BLaER1 (cell line): Measurements from ENCODE around the gene MYL7.

Experiments
- H3K27ac ChIP-seq: shearing (Covaris generic); formaldehyde crosslinking; 2 replicates; pipeline ENCODE4 v1.8.1; 2022
- H3K27me3 ChIP-seq: shearing (Covaris generic); formaldehyde crosslinking; 2 replicates; pipeline ENCODE4 v1.8.1; 2022
- H3K36me3 ChIP-seq: shearing (Covaris generic); formaldehyde crosslinking; 2 replicates; pipeline ENCODE4 v1.8.1; 2022
- H3K4me1 ChIP-seq: shearing (Covaris generic); formaldehyde crosslinking; 2 replicates; pipeline ENCODE4 v1.8.1; 2022
- H3K4me2 ChIP-seq: shearing (Covaris generic); formaldehyde crosslinking; 2 replicates; pipeline ENCODE4 v1.8.1; 2022
- H3K4me3 ChIP-seq: shearing (Covaris generic); formaldehyde crosslinking; 2 replicates; pipeline ENCODE4 v1.8.1; 2022
- H3K9ac ChIP-seq: shearing (Covaris generic); formaldehyde crosslinking; 2 replicates; pipeline ENCODE4 v1.8.1; 2022
- H3K9me3 ChIP-seq: shearing (Covaris generic); formaldehyde crosslinking; 2 replicates; pipeline ENCODE4 v1.8.1; 2022
- H4K20me1 ChIP-seq: shearing (Covaris generic); formaldehyde crosslinking; 2 replicates; pipeline ENCODE4 v1.8.1; 2022
- Cebpa-rat ChIP-seq: shearing (Covaris generic); IDR thresholded peaks from 2 replicates; pipeline ENCODE4 v1.8.1; 2022

The MYL7 gene

GRCh38 chr7:44158096-44158872, 17.2 kb upstream of the MYL7 start:
- TF ChIP-seq Cebpa-rat = no peak
- H3K27ac ChIP-seq = no peak overlapping the region
- H3K36me3 ChIP-seq = no peaks in the 10 kb centered on the region

GRCh38 chr7:44157116-44158080, 16.3 kb upstream of the MYL7 start:
- no peak for TF ChIP-seq Cebpa-rat
- Histone ChIP-seq H3K9ac (no peak overlapping the region), H3K27me3 (no peaks in the 10 kb centered on the region), H3K4me1 (no peaks in the 10 kb centered on the region), H3K9me3 (no peaks in the 10 kb centered on the region), H3K27ac (no peak overlapping the region), H3K4me3 (no peak overlapping the region), H3K4me2 (no peak overlapping the region), H3K36me3 (no peaks in the 10 kb centered on the region), H4K20me1 (no peaks in the 10 kb centered on the region)

More at GRCh38 chr7:44158096-44158872, 17.2 kb upstream of the MYL7 start:
- Histone ChIP-seq H3K4me3 (no peak overlapping the region), H3K4me2 (no peak overlapping the region), H4K20me1 (no peaks in the 10 kb centered on the region), H3K4me1 (no peaks in the 10 kb centered on the region), H3K9me3 (no peaks in the 10 kb centered on the region), H3K27me3 (no peaks in the 10 kb centered on the region), H3K9ac (no peak overlapping the region)

- Histone ChIP-seq H3K9me3 (no peaks in the 10 kb centered on the region), H3K4me3 (no peak overlapping the region), H3K36me3 (no peaks in the 10 kb centered on the region), H3K4me1 (no peaks in the 10 kb centered on the region), H4K20me1 (no peaks in the 10 kb centered on the region), H3K27me3 (no peaks in the 10 kb centered on the region), H3K27ac (no peak overlapping the region), H3K9ac (no peak overlapping the region), H3K4me2 (no peak overlapping the region)
- TF ChIP-seq Cebpa-rat = no peak
Observed at GRCh38 chr7:44156453-44157010, 15.4 kb upstream of the MYL7 start.

- Histone ChIP-seq H3K27ac (no peak overlapping the region), H3K4me2 (no peak overlapping the region), H3K36me3 (no peaks in the 10 kb centered on the region), H3K9me3 (no peaks in the 10 kb centered on the region), H3K4me3 (no peak overlapping the region), H4K20me1 (no peaks in the 10 kb centered on the region), H3K4me1 (no peaks in the 10 kb centered on the region), H3K9ac (no peak overlapping the region), H3K27me3 (no peaks in the 10 kb centered on the region)
- no peak for TF ChIP-seq Cebpa-rat
Observed at GRCh38 chr7:44155191-44156185, 14.4 kb upstream of the MYL7 start.

GRCh38 chr7:44154703-44155102, 13.6 kb upstream of the MYL7 start:
- Histone ChIP-seq H3K27me3 (no peaks in the 10 kb centered on the region), H3K4me3 (no peak overlapping the region), H4K20me1 (no peaks in the 10 kb centered on the region), H3K4me1 (no peaks in the 10 kb centered on the region), H3K9me3 (no peaks in the 10 kb centered on the region), H3K9ac (no peak overlapping the region), H3K36me3 (no peaks in the 10 kb centered on the region), H3K4me2 (no peak overlapping the region), H3K27ac (no peak overlapping the region)
- TF ChIP-seq Cebpa-rat = no peak

GRCh38 chr7:44153948-44154335, 12.8 kb upstream of the MYL7 start:
- Histone ChIP-seq H3K9me3 (no peaks in the 10 kb centered on the region), H3K9ac (no peak overlapping the region), H3K4me3 (no peak overlapping the region), H3K4me2 (no peak overlapping the region), H3K4me1 (no peaks in the 10 kb centered on the region), H3K36me3 (no peaks in the 10 kb centered on the region), H3K27ac (no peak overlapping the region), H4K20me1 (no peaks in the 10 kb centered on the region), H3K27me3 (no peaks in the 10 kb centered on the region)
- no peak for TF ChIP-seq Cebpa-rat

GRCh38 chr7:44152971-44153947, 12.1 kb upstream of the MYL7 start:
- no peaks in the 10 kb centered on the region for H3K36me3 ChIP-seq
- no peaks in the 10 kb centered on the region for H3K27me3 ChIP-seq
- TF ChIP-seq Cebpa-rat = no peak
- no peak overlapping the region for H3K4me2 ChIP-seq
- no peaks in the 10 kb centered on the region for H3K4me1 ChIP-seq
- H3K4me3 ChIP-seq = no peak overlapping the region
- H3K9ac ChIP-seq = no peak overlapping the region
- H3K9me3 ChIP-seq = no peaks in the 10 kb centered on the region
- H3K27ac ChIP-seq = no peak overlapping the region
- no peaks in the 10 kb centered on the region for H4K20me1 ChIP-seq

GRCh38 chr7:44151956-44152355, 10.8 kb upstream of the MYL7 start:
- no peak overlapping the region for H3K4me2 ChIP-seq
- H3K4me3 ChIP-seq = no peak overlapping the region
- no peaks in the 10 kb centered on the region for H3K27me3 ChIP-seq
- no peaks in the 10 kb centered on the region for H3K4me1 ChIP-seq
- H3K9me3 ChIP-seq = no peaks in the 10 kb centered on the region
- no peak overlapping the region for H3K9ac ChIP-seq
- H3K27ac ChIP-seq = no peak overlapping the region
- TF ChIP-seq Cebpa-rat = no peak
- H4K20me1 ChIP-seq = no peaks in the 10 kb centered on the region
- no peaks in the 10 kb centered on the region for H3K36me3 ChIP-seq
